GM12878 (cell line): ENCODE measurements around the gene SARM1.

Experiments
- CBX5 ChIP-seq: sonication (generic); IDR thresholded peaks from 2 replicates; pipeline ENCODE4 v1.6.1; 2016; ENCODE audit warnings: low read depth, moderate library complexity, mild to moderate bottlenecking, inconsistent platforms
- CEBPB ChIP-seq, 2 experiments: fragments of 150-350 bp in 1 of 2; IDR thresholded peaks; 2 replicates each; pipeline ENCODE4 v1.6.1; 2012 to 2014; ENCODE audit warnings: low read depth in 2 of 2, low read length in 2 of 2, borderline replicate concordance in 1 of 2, inconsistent platforms in 1 of 2
- CHD2 ChIP-seq: IDR thresholded peaks from 2 replicates; pipeline ENCODE4 v1.6.1; 2011; ENCODE audit warnings: low read depth, low read length, improper control_type of control experiment, borderline replicate concordance
- CTCF ChIP-seq, 3 experiments: IDR thresholded peaks in 2 of 3; conservative IDR thresholded peaks in 1 of 3; 2 replicates each; pipeline ENCODE4 v1.5.1; 2011; ENCODE audit warnings: low read depth in 3 of 3, low read length in 3 of 3, mild to moderate bottlenecking in 3 of 3, control low read depth in 2 of 3, moderate library complexity in 2 of 3, inconsistent platforms in 1 of 3, mixed read lengths in 1 of 3; ENCODE audit not compliant: control insufficient read depth in 2 of 3, insufficient read depth in 1 of 3; ENCODE audit errors: extremely low read depth in 1 of 3
- EZH2 ChIP-seq: IDR thresholded peaks from 2 replicates; pipeline ENCODE4 v1.6.1; 2012; ENCODE audit warnings: low read depth, mild to moderate bottlenecking, control low read depth, inconsistent platforms, low read length, borderline replicate concordance; ENCODE audit not compliant: control insufficient read depth
- NRF1 ChIP-seq: conservative IDR thresholded peaks from 2 replicates; pipeline ENCODE4 v1.6.1; 2011; ENCODE audit warnings: mild to moderate bottlenecking, low read depth, low read length, improper control_type of control experiment
- POLR2A ChIP-seq: IDR thresholded peaks from 2 replicates; pipeline ENCODE4 v1.6.1; 2011; ENCODE audit warnings: low read depth, mild to moderate bottlenecking, low read length
- RBBP5 ChIP-seq: fragments of 200-600 bp; sonication (generic); conservative IDR thresholded peaks from 2 replicates; pipeline ENCODE4 v1.6.1; 2016
- RCOR1 ChIP-seq: conservative IDR thresholded peaks from 2 replicates; pipeline ENCODE4 v1.6.1; 2012; ENCODE audit warnings: low read depth, low read length, improper control_type of control experiment
- SPI1 ChIP-seq: IDR thresholded peaks from 2 replicates; pipeline ENCODE4 v1.6.1; 2011; ENCODE audit warnings: low read depth, mild to moderate bottlenecking, low read length, moderate library complexity, borderline replicate concordance; ENCODE audit not compliant: insufficient read depth

- no peak for TF ChIP-seq CTCF (IDR thresholded peaks at IDR 0.05 in 2 of 3, conservative IDR thresholded peaks at IDR 0.05 in 1 of 3; ENCODE audit: control insufficient read depth in 2 of 3, extremely low read depth in 1 of 3, insufficient read depth in 1 of 3, low read depth in 3 of 3, low read length in 3 of 3)
- no peak for TF ChIP-seq SPI1
- peak; percentile 69 for TF ChIP-seq POLR2A
- TF ChIP-seq RBBP5 = no peak
- no peak for TF ChIP-seq CHD2
- TF ChIP-seq EZH2 = no peak
- no peak for TF ChIP-seq CEBPB (IDR thresholded peaks at IDR 0.05; ENCODE audit: borderline replicate concordance in 1 of 2, low read depth in 2 of 2, low read length in 2 of 2)
- TF ChIP-seq NRF1 = peak; percentile 48
- TF ChIP-seq CBX5 = no peak
- TF ChIP-seq RCOR1 = no peak
Observed at GRCh38 chr17:28405632-28406472, 34.4 kb downstream of the SARM1 start, which contains the start of gene SLC46A1.
